Panc1 (cell line): ENCODE results near the gene MAP2K1. TPM values are rescaled to one million over a fixed set of nuclear protein-coding genes. Genes with fewer than 3 reads are reported as not detected.
A peak's percentile ranks its signal among the peaks of the same experiment; 100 is the strongest.

Experiments used
- ATAC-seq: fragments of 200-7000 bp; cut with Tn5 transposase; 2 replicates; pipeline ENCODE4 v1.9.1; 2020; ENCODE audit warnings: mild to moderate bottlenecking, moderate library complexity
- BruUV-seq: library from RNA; stranded (reverse); fragments of 400-500 nt; replicated peaks from 2 replicates; lab custom pipeline; 2021; lab: Mats Ljungman, UMichigan
- CTCF ChIA-PET: fragments of 300-600 bp; sonication (Branson Sonifier 250); formaldehyde crosslinking; loops from one replicate; lab custom pipeline; 2022; ENCODE audit warnings: antibody characterized with exemption; lab: Charles Lee
- POLR2A ChIA-PET: fragments of 300-600 bp; sonication (Branson Sonifier 250); formaldehyde crosslinking; loops from one replicate; lab custom pipeline; 2022; ENCODE audit warnings: antibody characterized with exemption; lab: Charles Lee
- DNase-seq: peaks from one replicate; pipeline ENCODE4 v3.0.0-alpha.2; 2010; ENCODE audit warnings: low read depth, low spot score
- H3K27ac ChIP-seq: 2 replicates; pipeline ENCODE4 v1.5.1; 2011; ENCODE audit warnings: mild to moderate bottlenecking, low read length, inconsistent platforms
- H3K27me3 ChIP-seq: fragments of 200-500 bp; sonication (Bioruptor generic); 2 replicates; pipeline ENCODE4 v1.6.0; 2014; ENCODE audit warnings: low read length, inconsistent platforms; ENCODE audit not compliant: control insufficient read depth, insufficient read depth
- H3K36me3 ChIP-seq: fragments of 200-500 bp; sonication (Bioruptor generic); 2 replicates; pipeline ENCODE4 v1.5.1; 2014; ENCODE audit warnings: inconsistent platforms, mild to moderate bottlenecking, low read length, moderate library complexity; ENCODE audit not compliant: control insufficient read depth, insufficient read depth
- H3K4me1 ChIP-seq: 2 replicates; pipeline ENCODE4 v1.5.1; 2011; ENCODE audit warnings: inconsistent platforms, mild to moderate bottlenecking, low read length, moderate library complexity; ENCODE audit not compliant: control insufficient read depth, insufficient read depth
- H3K4me3 ChIP-seq, 2 experiments: 2 replicates each; pipeline ENCODE4 v1.5.1; 2011 to 2012; ENCODE audit warnings: low read depth in 2 of 2, low read length in 2 of 2, mild to moderate bottlenecking in 2 of 2, inconsistent platforms in 1 of 2, moderate library complexity in 1 of 2
- H3K9me3 ChIP-seq: fragments of 200-500 bp; sonication (Bioruptor generic); 2 replicates; pipeline ENCODE4 v1.5.1; 2014; ENCODE audit warnings: low read depth, mild to moderate bottlenecking, inconsistent platforms, low read length, moderate library complexity; ENCODE audit not compliant: control insufficient read depth, insufficient read depth
- POLR2AphosphoS5 ChIP-seq: IDR thresholded peaks from 2 replicates; pipeline ENCODE4 v1.6.1; 2012; ENCODE audit warnings: mild to moderate bottlenecking, low read depth, low read length, moderate library complexity
- SIN3A ChIP-seq: IDR thresholded peaks from 2 replicates; pipeline ENCODE4 v1.6.1; 2012; ENCODE audit warnings: low read depth, mild to moderate bottlenecking, low read length, moderate library complexity, borderline replicate concordance; ENCODE audit not compliant: insufficient read depth
- TCF7L2 ChIP-seq: IDR thresholded peaks from 2 replicates; pipeline ENCODE4 v1.6.1; 2011; ENCODE audit warnings: mild to moderate bottlenecking, low read depth, low read length, inconsistent platforms
- in situ Hi-C: cut with HindIII; loops from 2 replicates; pipeline ENCODE4 v1.10.0; 2016; ENCODE audit warnings: low sequenced_read_pairs, low pct_unique_long_range_greater_than_20kb
- intact Hi-C: fragments of 100-400 bp; cut with micrococcal nuclease; formaldehyde crosslinking; loops from one replicate; pipeline ENCODE4 v1.10.0; 2022; ENCODE audit not compliant: unreplicated experiment
- total RNA-seq: library from RNA; stranded (reverse); gene quantifications from one replicate; pipeline ENCODE4 v1.2.1, GENCODE V29; 2021; ENCODE audit not compliant: unreplicated experiment
- TF ChIP-seq, protein P1 (sequence below): fragments of 450-650 bp; IDR thresholded peaks from 2 replicates; pipeline ENCODE4 v1.5.1; 2017; ENCODE audit warnings: mild to moderate bottlenecking
- TF ChIP-seq, protein P2 (sequence below), 2 experiments: IDR thresholded peaks; 2 replicates each; pipeline ENCODE4 v1.6.1; 2011 to 2012; ENCODE audit warnings: low read depth in 2 of 2, control low read depth in 1 of 2, low read length in 1 of 2, mild to moderate bottlenecking in 1 of 2, moderate library complexity in 1 of 2; ENCODE audit not compliant: insufficient read depth in 1 of 2

Gene MAP2K1
- total RNA-seq, 1 experiment from 2014 or later = 67.9 TPM

DNA sequence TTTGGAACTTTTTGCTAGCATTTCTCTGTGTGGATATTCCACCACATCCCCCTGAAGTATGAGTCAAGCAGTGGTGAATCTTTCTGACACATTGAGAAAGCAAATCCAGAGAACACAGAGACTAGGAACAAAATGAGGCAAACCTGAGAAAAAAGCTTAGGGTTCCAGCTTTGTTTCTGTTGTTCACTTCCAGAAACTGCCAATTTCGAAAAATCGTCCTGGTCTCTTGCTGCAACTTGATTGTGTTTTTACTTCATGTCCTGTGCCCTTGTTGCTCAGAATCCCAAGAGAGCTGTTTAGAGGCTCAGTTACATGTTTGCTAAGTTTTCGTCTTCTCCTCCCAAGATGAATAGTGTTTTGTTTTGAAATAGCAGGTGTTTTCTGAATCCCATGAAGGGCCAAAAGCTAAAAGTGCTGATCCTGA is 13.7 kb downstream of the MAP2K1 start:
- in situ Hi-C loops = no loop called here
- CTCF ChIA-PET = no interaction called here
- intact Hi-C loops = no loop called here
- ATAC-seq (no peak), DNase-seq (no peak)
- POLR2A ChIA-PET = no interaction called here
- Histone ChIP-seq H3K4me1 (no peaks in the 10 kb centered on the region), H3K27ac (no peak overlapping the region), H3K27me3 (no peaks in the 10 kb centered on the region), H3K9me3 (no peaks in the 10 kb centered on the region), H3K4me3 (no peak overlapping the region), H3K36me3 (no peaks in the 10 kb centered on the region)
- TF ChIP-seq, protein P1, sequence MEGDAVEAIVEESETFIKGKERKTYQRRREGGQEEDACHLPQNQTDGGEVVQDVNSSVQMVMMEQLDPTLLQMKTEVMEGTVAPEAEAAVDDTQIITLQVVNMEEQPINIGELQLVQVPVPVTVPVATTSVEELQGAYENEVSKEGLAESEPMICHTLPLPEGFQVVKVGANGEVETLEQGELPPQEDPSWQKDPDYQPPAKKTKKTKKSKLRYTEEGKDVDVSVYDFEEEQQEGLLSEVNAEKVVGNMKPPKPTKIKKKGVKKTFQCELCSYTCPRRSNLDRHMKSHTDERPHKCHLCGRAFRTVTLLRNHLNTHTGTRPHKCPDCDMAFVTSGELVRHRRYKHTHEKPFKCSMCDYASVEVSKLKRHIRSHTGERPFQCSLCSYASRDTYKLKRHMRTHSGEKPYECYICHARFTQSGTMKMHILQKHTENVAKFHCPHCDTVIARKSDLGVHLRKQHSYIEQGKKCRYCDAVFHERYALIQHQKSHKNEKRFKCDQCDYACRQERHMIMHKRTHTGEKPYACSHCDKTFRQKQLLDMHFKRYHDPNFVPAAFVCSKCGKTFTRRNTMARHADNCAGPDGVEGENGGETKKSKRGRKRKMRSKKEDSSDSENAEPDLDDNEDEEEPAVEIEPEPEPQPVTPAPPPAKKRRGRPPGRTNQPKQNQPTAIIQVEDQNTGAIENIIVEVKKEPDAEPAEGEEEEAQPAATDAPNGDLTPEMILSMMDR = no peak
- TF ChIP-seq POLR2AphosphoS5 = no peak
- no peak for TF ChIP-seq SIN3A
- TF ChIP-seq TCF7L2 = no peak
- TF ChIP-seq, protein P2, sequence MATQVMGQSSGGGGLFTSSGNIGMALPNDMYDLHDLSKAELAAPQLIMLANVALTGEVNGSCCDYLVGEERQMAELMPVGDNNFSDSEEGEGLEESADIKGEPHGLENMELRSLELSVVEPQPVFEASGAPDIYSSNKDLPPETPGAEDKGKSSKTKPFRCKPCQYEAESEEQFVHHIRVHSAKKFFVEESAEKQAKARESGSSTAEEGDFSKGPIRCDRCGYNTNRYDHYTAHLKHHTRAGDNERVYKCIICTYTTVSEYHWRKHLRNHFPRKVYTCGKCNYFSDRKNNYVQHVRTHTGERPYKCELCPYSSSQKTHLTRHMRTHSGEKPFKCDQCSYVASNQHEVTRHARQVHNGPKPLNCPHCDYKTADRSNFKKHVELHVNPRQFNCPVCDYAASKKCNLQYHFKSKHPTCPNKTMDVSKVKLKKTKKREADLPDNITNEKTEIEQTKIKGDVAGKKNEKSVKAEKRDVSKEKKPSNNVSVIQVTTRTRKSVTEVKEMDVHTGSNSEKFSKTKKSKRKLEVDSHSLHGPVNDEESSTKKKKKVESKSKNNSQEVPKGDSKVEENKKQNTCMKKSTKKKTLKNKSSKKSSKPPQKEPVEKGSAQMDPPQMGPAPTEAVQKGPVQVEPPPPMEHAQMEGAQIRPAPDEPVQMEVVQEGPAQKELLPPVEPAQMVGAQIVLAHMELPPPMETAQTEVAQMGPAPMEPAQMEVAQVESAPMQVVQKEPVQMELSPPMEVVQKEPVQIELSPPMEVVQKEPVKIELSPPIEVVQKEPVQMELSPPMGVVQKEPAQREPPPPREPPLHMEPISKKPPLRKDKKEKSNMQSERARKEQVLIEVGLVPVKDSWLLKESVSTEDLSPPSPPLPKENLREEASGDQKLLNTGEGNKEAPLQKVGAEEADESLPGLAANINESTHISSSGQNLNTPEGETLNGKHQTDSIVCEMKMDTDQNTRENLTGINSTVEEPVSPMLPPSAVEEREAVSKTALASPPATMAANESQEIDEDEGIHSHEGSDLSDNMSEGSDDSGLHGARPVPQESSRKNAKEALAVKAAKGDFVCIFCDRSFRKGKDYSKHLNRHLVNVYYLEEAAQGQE (IDR thresholded peaks at IDR 0.05; ENCODE audit: insufficient read depth in 1 of 2, low read depth in 2 of 2, low read length in 1 of 2) = no peak
- no TSS peak for BruUV-seq

DNA sequence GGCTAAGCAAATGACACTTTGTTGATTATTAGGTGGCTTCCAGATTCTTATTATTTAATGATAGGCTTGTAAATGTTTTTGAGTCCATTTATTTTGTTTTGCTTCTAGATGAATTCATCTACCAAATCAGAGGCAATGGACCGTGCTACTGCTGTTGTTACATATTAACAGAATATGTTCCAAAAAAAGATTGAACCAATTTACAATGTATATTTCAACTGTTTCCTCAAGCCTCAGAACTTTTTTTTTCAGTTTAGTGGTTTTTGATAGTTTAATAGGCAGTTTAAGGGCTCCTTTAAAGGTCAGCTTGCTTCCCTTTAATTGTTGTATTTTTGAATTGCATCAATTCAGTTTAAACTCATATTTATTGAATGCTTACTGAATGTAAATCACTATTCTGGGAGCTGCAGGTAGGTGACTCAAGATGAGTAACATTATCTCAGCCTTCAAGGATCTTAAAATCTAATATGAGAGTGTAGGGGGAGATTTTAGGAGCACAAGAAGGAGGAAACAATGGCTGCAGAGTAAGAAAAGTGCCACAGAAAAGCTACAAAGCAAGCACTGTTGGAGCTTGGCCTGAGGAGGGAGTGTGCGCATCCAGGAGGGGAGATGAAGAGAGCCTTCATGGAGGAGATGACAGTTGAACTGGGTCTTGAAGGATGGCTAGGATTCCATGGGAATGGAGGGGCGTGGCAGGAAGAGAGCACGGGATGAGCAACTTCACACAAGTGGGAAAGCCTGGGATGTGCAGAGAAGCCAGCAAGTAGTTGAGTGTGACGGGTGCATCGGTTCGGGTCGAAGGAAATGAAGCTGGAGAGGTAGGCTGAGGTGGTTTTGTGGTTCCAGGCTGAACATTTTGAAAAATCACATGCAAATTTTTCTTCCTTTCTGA is 14.7 kb downstream of the MAP2K1 start:
- H3K4me1 ChIP-seq = no peaks in the 10 kb centered on the region
- peak; percentile 45; the same call in 1 of the 2 replicates for ATAC-seq
- ChIA-PET POLR2A (no interaction called here), CTCF (no interaction called here)
- intact Hi-C loops = no loop called here
- TF ChIP-seq TCF7L2 = no peak
- no peak for TF ChIP-seq SIN3A
- TF ChIP-seq, protein P2 (IDR thresholded peaks at IDR 0.05; ENCODE audit: insufficient read depth in 1 of 2, low read depth in 2 of 2, low read length in 1 of 2) = no peak
- TF ChIP-seq, protein P1 = no peak
- no peak for TF ChIP-seq POLR2AphosphoS5
- no peaks in the 10 kb centered on the region for H3K36me3 ChIP-seq
- no peak overlapping the region for H3K4me3 ChIP-seq
- H3K27me3 ChIP-seq = no peaks in the 10 kb centered on the region
- no peak overlapping the region for H3K27ac ChIP-seq
- BruUV-seq = no TSS peak
- H3K9me3 ChIP-seq = no peaks in the 10 kb centered on the region
- in situ Hi-C loops = no loop called here
- no peak for DNase-seq
